Measurements from ENCODE around the gene OR2F2.

OR2F2 gene

GRCh38 chr7:143934526-143935325 lies at the start of gene OR2F2:
Gene OR2F2, plus strand, starts transcription at chr7:143935233. Its CDS starts 0 bp downstream, at chr7:143935233.
- DNase-seq (ENCODE audit: low read depth in 2 of 2) = no peak

- DNase-seq (ENCODE audit: low read depth in 2 of 2) = no peak
Measured at GRCh38 chr7:143885951-143886350, 49.1 kb upstream of the OR2F2 start.

- DNase-seq (ENCODE audit: low read depth in 2 of 2) = no peak
Measured at GRCh38 chr7:143886826-143887477, 48.1 kb upstream of the OR2F2 start.

GRCh38 chr7:143889068-143889467 lies 46.0 kb upstream of the OR2F2 start:
- DNase-seq (ENCODE audit: low read depth in 2 of 2) = no peak

- no peak for DNase-seq (ENCODE audit: low read depth in 2 of 2)
Measured at GRCh38 chr7:143890558-143890957, 44.5 kb upstream of the OR2F2 start.

- DNase-seq (ENCODE audit: low read depth in 2 of 2) = no peak
Measured at GRCh38 chr7:143891457-143891856, 43.6 kb upstream of the OR2F2 start.

- no peak for DNase-seq (ENCODE audit: low read depth in 2 of 2)
Measured at GRCh38 chr7:143892527-143893300, 42.3 kb upstream of the OR2F2 start.

- DNase-seq (ENCODE audit: low read depth in 2 of 2) = no peak
Measured at GRCh38 chr7:143896667-143897066, 38.4 kb upstream of the OR2F2 start.

- DNase-seq (ENCODE audit: low read depth in 2 of 2) = no peak
Measured at GRCh38 chr7:143898810-143899209, 36.2 kb upstream of the OR2F2 start.

GRCh38 chr7:143900230-143900766 lies 34.7 kb upstream of the OR2F2 start:
- DNase-seq (ENCODE audit: low read depth in 2 of 2) = no peak

GRCh38 chr7:143901332-143901667 lies 33.7 kb upstream of the OR2F2 start:
- DNase-seq (ENCODE audit: low read depth in 2 of 2) = no peak

- peak; percentile 83 to 93 for DNase-seq (ENCODE audit: low read depth in 2 of 2)
Measured at GRCh38 chr7:143901668-143902331, 33.2 kb upstream of the OR2F2 start, which contains the start of gene TCAF1. Gene TCAF1, minus strand, starts transcription at chr7:143902176. Its CDS starts 25,568 bp downstream, at chr7:143876608.

GRCh38 chr7:143902332-143902899 lies 32.6 kb upstream of the OR2F2 start:
- DNase-seq (ENCODE audit: low read depth in 2 of 2) = no peak

- no peak for DNase-seq (ENCODE audit: low read depth in 2 of 2)
Measured at GRCh38 chr7:143905509-143905908, 29.5 kb upstream of the OR2F2 start.

GRCh38 chr7:143906151-143906550 lies 28.9 kb upstream of the OR2F2 start:
- DNase-seq (ENCODE audit: low read depth in 2 of 2) = no peak

- no peak for DNase-seq (ENCODE audit: low read depth in 2 of 2)
Measured at GRCh38 chr7:143906895-143907294, 28.1 kb upstream of the OR2F2 start.

- DNase-seq (ENCODE audit: low read depth in 2 of 2) = no peak
Measured at GRCh38 chr7:143908120-143908519, 26.9 kb upstream of the OR2F2 start.

- DNase-seq (ENCODE audit: low read depth in 2 of 2) = no peak
Measured at GRCh38 chr7:143909863-143910262, 25.2 kb upstream of the OR2F2 start.

- no peak for DNase-seq (ENCODE audit: low read depth in 2 of 2)
Measured at GRCh38 chr7:143910473-143911248, 24.4 kb upstream of the OR2F2 start.

GRCh38 chr7:143913945-143914615 lies 21.0 kb upstream of the OR2F2 start:
- no peak for DNase-seq (ENCODE audit: low read depth in 2 of 2)

All from stimulated activated CD4-positive, alpha-beta T cell treated with anti-CD3 and anti-CD28 coated beads, Interleukin-15, amount 100 ng/mL, for 48 hours (primary cell).